Stimulated activated CD8-positive, alpha-beta memory T cell treated with anti-CD3 and anti-CD28 coated beads, Interleukin-4, amount 100 ng/mL, for 4 hours (primary cell): ENCODE data around the gene ERF.

Experiments used
- DNase-seq, 2 donors: peaks; one replicate each; pipeline ENCODE4 v3.0.0-alpha.2; 2020; ENCODE audit warnings: low read depth in 2 of 2, low spot score in 1 of 2

The ERF gene

GRCh38 chr19:42242512-42243409, 12.2 kb downstream of the ERF start, which contains the start of gene GSK3A:
Gene GSK3A (minus strand): TSS chr19:42242602. CDS start chr19:42242465, 137 bp downstream.
- DNase-seq, result peak; percentile 87 to 93

DNA sequence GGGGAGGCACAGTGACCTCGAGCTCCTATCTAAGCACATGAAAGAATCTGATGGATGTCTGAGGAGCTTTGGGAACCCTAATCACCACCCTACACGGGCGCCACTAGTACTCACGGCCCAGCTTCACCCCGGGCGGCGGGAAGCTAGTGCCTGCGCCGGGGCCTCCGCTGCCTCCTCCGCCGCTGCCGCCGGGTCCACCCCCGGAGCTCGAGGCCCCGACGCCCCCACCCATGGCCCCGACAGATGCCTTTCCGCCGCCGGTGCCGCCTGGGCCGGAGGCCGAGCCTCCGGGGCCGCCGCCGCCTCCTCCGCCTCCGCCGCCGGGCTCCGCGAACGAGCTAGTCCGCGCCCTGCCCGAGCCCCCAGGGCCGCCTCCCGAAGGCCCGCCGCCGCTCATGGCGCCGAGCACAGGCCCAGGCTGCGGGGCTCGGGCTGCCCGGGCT, 12.8 kb downstream of the ERF start:
- DNase-seq, result no peak

GRCh38 chr19:42241279-42241678, 13.6 kb downstream of the ERF start:
- no peak for DNase-seq

GRCh38 chr19:42239544-42240220, 15.2 kb downstream of the ERF start:
- no peak for DNase-seq

DNA sequence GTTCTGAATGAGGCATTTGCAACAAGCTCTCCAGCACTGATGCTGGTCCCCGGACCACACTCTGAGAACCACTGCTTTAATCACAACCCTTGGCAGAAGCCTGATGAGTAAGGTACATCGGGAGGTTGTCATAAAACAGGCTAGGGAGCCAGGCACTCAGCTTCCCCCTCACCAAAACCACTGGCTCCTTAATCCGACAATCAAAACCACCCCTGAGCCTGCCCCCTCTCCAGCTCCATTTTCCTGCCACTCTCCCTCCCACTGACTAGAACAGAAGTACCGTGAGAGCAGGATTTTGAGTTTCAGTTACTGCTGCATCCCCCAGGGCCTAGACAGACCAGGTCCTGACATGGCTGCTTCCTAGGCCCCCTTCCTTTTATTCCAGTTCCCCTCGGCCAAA, 19.7 kb downstream of the ERF start:
- no peak for DNase-seq

DNA sequence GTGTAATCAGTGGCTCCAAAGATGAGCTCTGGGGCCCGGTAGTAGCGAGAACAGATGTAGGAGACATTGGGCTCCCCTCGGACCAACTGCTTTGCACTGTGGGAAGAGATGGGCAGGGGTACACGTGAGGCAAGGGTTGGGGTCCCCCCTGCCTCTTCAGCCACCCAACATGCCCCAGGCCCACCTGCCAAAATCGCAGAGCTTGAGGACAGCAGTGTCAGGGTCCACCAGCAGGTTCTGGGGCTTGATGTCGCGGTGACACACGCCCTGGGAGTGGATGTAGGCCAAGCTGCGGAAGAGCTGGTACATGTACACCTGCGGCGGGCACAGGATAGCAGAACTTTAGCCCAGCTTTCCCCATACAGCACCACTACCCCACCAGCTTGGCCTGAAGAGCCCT, 20.6 kb downstream of the ERF start:
- DNase-seq, result no peak

- no peak for DNase-seq
Measured at GRCh38 chr19:42233678-42234292, 21.1 kb downstream of the ERF start.

DNA sequence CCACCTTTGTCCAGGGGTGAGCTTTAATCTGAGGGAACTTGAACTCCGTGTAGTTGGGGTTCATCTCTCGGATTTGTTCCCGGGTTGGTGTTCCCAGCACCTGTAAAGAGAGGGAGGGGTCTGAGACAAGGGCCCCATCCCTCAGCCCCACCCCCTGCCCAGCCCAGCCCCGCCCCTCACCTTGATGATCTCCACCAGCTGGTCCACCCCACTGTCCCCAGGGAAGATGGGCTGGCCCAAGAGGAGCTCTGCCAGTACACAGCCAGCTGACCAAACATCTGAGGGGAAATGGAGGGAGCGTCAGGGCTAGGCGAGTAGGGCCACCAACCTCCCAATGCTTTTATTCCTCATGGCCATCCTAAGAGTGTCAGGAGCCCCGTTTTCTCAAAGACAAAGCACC, 21.8 kb downstream of the ERF start:
- DNase-seq, result no peak

GRCh38 chr19:42232435-42232834, 22.5 kb downstream of the ERF start:
- no peak for DNase-seq

DNA sequence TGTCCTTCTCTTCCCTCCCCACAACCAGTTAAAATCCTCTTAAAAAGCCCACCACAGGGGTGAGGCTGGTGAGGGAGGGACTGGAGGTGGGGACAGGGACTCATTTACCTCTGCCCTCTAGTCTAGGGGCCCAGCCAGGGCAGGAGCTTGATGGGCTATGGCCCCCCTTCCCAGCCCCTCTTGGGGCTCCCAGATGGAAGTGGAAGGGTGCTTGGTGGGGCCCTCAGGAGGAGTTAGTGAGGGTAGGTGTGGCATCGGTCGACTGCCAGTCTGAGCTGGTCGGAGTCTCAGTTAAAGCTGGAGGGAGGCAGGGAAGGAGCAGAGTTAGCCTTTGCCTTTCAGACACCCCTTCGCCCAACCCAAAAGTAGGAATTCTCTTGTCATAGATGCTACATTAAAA, 24.4 kb downstream of the ERF start:
- no peak for DNase-seq

DNA sequence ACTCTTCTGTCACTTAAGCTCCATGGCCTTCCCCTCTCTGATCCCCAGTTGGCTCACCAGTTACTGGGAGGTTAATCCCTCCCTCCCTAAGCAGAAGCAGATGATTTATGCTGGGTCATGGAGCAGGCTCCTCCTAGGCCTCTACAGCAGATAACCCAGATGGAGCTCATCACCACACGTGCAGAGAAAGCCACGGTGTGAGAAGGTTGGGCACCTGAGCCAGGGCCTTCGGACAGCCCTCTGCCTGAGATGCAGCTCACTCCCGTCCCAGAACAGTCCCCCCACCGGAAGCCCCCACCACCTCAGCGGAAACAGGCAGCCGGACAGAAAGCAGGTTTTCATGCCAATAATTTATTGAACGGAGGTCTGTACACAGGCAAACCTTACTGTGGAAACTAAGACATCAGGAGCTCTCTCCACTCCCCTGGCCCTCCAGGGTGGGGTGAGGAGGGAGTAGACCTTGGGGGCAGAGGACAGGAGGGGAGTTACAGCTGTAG, 25.0 kb downstream of the ERF start:
- no peak for DNase-seq

GRCh38 chr19:42229301-42229854, 25.6 kb downstream of the ERF start:
- DNase-seq, result no peak

- no peak for DNase-seq
Measured at GRCh38 chr19:42228641-42229040, 26.3 kb downstream of the ERF start.

DNA sequence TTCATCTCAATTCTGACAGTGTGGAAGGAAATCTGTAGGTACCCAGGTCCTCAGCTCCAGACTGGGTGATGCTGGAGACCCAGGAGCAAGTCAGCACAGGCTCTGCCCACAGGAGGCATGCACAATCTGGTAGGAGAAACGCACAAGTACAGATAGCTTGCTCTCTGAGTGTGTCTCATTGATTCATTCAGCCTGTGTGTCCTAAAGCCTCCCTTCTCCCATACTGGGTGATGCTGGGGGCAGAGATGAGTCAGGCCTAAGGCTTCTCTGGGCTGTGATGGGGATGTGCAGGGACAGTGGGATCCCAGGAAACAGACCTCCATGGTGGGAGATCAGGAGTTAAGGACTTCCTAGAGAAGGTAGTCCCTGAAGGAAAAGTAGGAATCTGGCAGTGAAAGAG, 28.0 kb downstream of the ERF start:
- no peak for DNase-seq

DNA sequence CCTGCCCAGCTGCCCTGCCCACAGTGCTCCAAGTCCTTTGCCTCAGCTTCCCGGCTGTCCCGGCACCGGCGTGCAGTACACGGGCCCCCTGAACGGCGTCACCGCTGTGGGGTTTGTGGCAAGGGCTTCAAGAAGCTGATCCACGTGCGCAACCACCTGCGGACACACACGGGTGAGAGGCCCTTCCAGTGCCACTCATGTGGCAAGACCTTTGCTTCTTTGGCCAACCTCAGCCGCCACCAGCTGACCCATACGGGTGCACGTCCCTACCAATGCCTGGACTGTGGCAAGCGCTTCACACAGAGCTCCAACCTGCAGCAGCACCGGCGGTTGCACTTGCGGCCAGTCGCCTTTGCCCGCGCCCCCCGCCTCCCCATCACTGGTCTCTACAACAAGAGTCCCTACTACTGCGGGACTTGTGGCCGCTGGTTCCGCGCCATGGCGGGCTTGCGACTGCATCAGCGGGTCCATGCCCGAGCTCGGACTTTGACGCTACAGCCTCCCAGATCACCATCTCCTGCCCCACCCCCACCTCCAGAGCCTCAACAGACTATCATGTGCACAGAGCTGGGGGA, 29.1 kb downstream of the ERF start:
- DNase-seq, result no peak

GRCh38 chr19:42224940-42225717, 29.8 kb downstream of the ERF start:
- no peak for DNase-seq

GRCh38 chr19:42220751-42221097, 34.2 kb downstream of the ERF start:
- DNase-seq, result no peak

- DNase-seq, result peak; percentile 89 to 95
Measured at GRCh38 chr19:42219812-42220750, 34.8 kb downstream of the ERF start, which contains the start of gene ZNF526. Gene ZNF526 (plus strand): TSS chr19:42220312. CDS start chr19:42224404, 4,092 bp downstream.
